ENCODE data around the gene CAVIN2.

The CAVIN2 gene

GRCh38 chr2:191818725-191819350 is 28.1 kb downstream of the CAVIN2 start:
- Histone ChIP-seq H3K36me3 (ENCODE audit: control insufficient read depth in 2 of 2, insufficient read depth in 1 of 2, low read length in 2 of 2) (no peaks in the 10 kb centered on the region), H3K4me1 (ENCODE audit: control insufficient read depth, insufficient read depth, low read length) (no peaks in the 10 kb centered on the region), H3K4me3 (ENCODE audit: low read depth, low read length) (no peak overlapping the region), H3K27ac (ENCODE audit: extremely low read depth, low read depth, low read length) (no peak overlapping the region), H3K9me3 (ENCODE audit: control insufficient read depth, insufficient read depth, low read depth, low read length) (no peaks in the 10 kb centered on the region)
- CTCF ChIA-PET: interaction anchor here (0.7 to 5.8 kb wide), 3 partner anchors 27 to 344 kb away, joined by 3 to 44 read pairs (median 3); no protein-coding TSS in a partner anchor
- POLR2A ChIA-PET: no interaction called here
- TF ChIP-seq ZNF521 (tag by site-specific recombination; IDR thresholded peaks at IDR 0.05) (no peak), ZNF280C (tag by site-specific recombination; IDR thresholded peaks at IDR 0.05) (no peak), ZNF26 (tag by site-specific recombination; IDR thresholded peaks at IDR 0.05) (no peak), ZNF449 (tag by site-specific recombination; IDR thresholded peaks at IDR 0.05) (no peak), IKZF3 (tag by site-specific recombination; IDR thresholded peaks at IDR 0.05) (no peak), KLF17 (tag by site-specific recombination; IDR thresholded peaks at IDR 0.05) (no peak), ZNF280D (tag by site-specific recombination; IDR thresholded peaks at IDR 0.05) (no peak), ZNF677 (tag by site-specific recombination; IDR thresholded peaks at IDR 0.05) (no peak), ZNF362 (tag by site-specific recombination; IDR thresholded peaks at IDR 0.05) (no peak), ZBTB7A (tag by site-specific recombination; IDR thresholded peaks at IDR 0.05; ENCODE audit: low read depth) (no peak), SCRT2 (tag by site-specific recombination; IDR thresholded peaks at IDR 0.05) (no peak), KLF7 (tag by site-specific recombination; IDR thresholded peaks at IDR 0.05; ENCODE audit: borderline replicate concordance) (no peak), ZNF549 (tag by site-specific recombination; IDR thresholded peaks at IDR 0.05) (no peak), ZFP41 (tag by site-specific recombination; IDR thresholded peaks at IDR 0.05; ENCODE audit: borderline replicate concordance) (no peak), ZBTB26 (tag by site-specific recombination; optimal IDR thresholded peaks at IDR 0.05) (no peak), ZNF292 (tag by site-specific recombination; IDR thresholded peaks at IDR 0.05; ENCODE audit: borderline replicate concordance, low read depth) (no peak), ZNF433 (tag by site-specific recombination; IDR thresholded peaks at IDR 0.05; ENCODE audit: low read depth) (no peak), ZNF561 (tag by site-specific recombination; IDR thresholded peaks at IDR 0.05; ENCODE audit: borderline replicate concordance) (no peak), ZNF792 (tag by site-specific recombination; IDR thresholded peaks at IDR 0.05) (no peak), ZNF174 (tag by site-specific recombination; IDR thresholded peaks at IDR 0.05) (no peak)

Measured in HEK293 (cell line).